ENCODE results near the gene OPRL1. TPM values are rescaled to one million over a fixed set of nuclear protein-coding genes. Genes with fewer than 3 reads are reported as not detected.

Gene OPRL1
- total RNA-seq, 1 donor: 0.63 TPM

DNA sequence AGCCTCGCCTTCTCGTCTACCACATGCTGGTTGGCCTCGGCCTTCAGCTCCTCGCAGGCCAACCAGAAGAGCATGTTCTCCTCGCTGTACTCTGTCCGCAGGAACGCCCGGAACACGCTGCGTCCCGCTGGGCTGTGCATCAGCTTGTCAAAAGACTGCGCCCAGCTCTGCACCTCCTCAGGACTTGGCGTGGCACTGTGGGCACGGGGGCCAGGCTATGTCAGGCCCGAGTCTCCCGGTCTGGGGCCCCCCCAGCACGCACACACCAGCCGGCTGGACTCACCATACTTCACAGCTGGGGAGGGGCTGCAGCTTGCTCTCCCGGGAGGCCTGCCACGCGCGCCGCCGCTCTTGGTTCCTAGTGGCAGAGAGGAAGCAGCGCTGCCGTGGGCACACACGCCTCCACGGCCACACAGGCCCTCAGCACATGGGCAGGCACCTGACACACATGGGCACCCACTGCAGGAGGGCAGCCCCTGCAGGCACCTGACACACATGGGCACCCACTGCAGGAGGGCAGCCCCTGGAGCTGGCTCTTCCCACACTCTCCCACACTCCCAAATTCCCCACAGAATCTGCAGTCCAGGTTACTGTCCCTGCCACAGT lies 5.6 kb upstream of the OPRL1 start:
- TF ChIP-seq, protein P1, sequence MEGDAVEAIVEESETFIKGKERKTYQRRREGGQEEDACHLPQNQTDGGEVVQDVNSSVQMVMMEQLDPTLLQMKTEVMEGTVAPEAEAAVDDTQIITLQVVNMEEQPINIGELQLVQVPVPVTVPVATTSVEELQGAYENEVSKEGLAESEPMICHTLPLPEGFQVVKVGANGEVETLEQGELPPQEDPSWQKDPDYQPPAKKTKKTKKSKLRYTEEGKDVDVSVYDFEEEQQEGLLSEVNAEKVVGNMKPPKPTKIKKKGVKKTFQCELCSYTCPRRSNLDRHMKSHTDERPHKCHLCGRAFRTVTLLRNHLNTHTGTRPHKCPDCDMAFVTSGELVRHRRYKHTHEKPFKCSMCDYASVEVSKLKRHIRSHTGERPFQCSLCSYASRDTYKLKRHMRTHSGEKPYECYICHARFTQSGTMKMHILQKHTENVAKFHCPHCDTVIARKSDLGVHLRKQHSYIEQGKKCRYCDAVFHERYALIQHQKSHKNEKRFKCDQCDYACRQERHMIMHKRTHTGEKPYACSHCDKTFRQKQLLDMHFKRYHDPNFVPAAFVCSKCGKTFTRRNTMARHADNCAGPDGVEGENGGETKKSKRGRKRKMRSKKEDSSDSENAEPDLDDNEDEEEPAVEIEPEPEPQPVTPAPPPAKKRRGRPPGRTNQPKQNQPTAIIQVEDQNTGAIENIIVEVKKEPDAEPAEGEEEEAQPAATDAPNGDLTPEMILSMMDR (IDR thresholded peaks at IDR 0.05; ENCODE audit: insufficient read depth, low read length): no peak
- DNase-seq (ENCODE audit: low read depth): no peak
- H3K4me3 ChIP-seq (ENCODE audit: low read depth, low read length): no peak overlapping the region

DNA sequence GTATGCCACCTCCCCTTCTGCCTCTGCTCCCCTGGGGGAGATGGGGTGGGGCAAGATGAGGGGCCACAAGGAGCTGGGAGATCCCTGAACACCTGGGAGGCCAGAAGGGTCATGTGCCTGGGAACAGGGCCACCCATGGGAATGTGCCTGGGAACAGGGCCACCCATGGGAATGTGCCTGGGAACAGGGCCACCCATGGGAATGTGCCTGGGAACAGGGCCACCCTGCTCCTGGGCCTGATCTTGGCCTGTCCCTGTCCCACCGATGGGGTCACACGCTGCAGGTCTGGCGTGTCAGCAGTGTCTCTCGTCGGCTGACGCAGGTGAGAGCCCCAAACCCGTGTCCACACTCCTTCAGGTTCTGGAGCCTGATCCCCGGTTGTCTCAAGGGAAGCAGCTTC lies 4.9 kb upstream of the OPRL1 start:
- no peak overlapping the region for H3K4me3 ChIP-seq (ENCODE audit: low read depth, low read length)
- no peak for DNase-seq (ENCODE audit: low read depth)
- TF ChIP-seq, protein P1 (IDR thresholded peaks at IDR 0.05; ENCODE audit: insufficient read depth, low read length): no peak

DNA sequence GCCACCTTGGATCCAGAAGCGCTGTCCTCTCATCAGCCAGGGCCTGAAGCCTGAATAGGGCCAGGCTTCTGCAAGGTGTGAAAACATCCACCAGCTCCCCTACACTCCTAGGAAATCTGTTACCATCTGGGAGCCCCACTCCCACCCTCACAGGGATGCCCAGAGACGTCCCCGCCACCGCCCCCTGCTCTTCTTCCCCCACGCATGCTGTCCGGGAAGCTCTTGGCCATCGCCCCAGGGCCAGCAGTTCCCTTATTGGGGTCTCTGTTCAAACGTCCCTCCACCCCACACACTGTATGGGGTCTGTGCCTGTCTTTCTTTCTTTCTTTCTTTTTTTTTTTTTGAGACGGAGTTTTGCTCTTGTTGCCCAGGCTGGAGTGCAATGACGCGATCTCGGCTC lies 4.3 kb upstream of the OPRL1 start:
- DNase-seq (ENCODE audit: low read depth): no peak
- TF ChIP-seq, protein P1 (IDR thresholded peaks at IDR 0.05; ENCODE audit: insufficient read depth, low read length): no peak
- H3K4me3 ChIP-seq (ENCODE audit: low read depth, low read length): no peak overlapping the region

DNA sequence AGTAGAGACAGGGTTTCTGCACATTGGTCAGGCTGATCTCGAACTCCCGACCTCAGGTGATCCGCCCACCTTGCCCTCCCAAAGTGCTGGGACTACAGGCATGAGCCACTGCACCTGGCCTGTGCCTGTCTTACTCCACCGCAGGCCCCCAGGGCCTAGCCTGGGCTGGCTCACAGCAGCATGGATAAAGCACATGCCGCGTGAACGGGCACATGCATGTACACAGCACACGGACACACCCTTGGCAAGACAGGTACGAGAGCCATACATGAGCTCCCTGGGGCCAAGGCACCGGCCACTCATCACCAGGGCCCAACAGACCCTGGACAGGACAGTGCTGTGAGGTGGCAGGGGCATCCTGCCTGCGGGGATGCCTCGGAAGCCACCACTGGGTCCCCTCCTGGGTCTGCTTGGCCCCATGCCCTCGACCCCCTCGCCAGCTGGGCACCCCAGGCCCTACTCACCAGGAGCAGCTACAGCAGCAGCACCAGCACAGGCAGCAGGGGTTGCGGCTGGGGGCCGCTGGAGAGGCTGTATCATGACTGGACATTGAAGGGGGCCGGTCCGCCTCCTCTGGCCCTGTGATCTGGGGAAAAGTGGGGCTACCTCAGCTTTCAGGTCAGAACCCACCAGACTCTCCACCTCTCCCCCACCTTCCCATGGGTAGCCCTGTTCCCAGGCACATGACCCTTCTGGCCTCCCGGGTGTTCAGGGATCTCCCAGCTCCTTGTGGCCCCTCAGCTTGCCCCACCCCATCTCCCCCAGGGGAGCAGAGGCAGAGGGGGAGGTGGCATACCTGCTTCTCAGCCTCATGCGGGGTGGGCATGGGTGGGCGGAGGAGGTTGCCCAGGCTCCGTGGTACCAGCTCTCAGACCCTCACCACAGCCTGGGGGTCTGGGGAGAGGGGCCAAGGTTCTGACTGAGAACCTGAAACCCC lies 3.6 kb upstream of the OPRL1 start:
- no peak for DNase-seq (ENCODE audit: low read depth)
- H3K4me3 ChIP-seq (ENCODE audit: low read depth, low read length): no peak overlapping the region
- TF ChIP-seq, protein P1 (IDR thresholded peaks at IDR 0.05; ENCODE audit: insufficient read depth, low read length): no peak

DNA sequence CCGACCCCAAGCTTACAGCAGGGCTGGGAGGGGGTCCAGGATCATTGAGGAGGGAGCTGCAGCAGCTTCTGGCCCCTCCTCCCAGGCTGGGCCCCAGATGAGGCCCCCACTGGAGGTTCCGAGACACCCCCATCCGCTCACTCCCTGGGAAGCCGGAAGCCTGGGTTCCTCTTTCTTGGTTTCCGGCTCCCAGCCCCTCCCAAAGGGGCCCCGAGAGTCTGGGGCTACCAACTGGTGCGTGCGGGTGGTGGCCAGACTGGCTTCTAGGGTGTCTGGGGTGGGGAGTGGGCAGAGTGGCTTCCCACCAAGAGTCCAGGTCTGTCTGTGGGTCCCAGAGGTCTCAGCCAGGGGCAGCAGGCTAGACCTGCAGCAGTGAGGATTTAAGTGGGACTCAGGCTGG lies 2.8 kb upstream of the OPRL1 start:
- no peak overlapping the region for H3K4me3 ChIP-seq (ENCODE audit: low read depth, low read length)
- no peak for DNase-seq (ENCODE audit: low read depth)
- TF ChIP-seq, protein P1 (IDR thresholded peaks at IDR 0.05; ENCODE audit: insufficient read depth, low read length): no peak

DNA sequence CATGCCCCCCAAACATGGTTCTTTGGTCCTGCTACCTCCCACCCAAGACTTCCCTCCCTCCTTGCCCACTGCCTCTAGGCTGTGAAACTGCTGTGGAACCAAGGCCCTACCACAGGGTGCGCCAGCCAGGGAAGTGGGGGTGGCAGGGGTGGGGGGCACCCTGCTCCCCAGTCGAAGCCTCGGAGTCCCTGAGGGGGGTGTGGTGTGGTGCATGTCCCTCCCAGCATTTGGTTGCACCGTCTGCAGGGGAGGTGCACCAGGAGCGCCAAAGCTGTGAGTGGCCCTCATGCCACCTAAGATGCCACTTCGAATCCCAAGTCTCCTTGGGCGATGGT lies 2.4 kb upstream of the OPRL1 start:
- TF ChIP-seq, protein P1 (IDR thresholded peaks at IDR 0.05; ENCODE audit: insufficient read depth, low read length): no peak
- no peak overlapping the region for H3K4me3 ChIP-seq (ENCODE audit: low read depth, low read length)
- no peak for DNase-seq (ENCODE audit: low read depth)
